Liver (tissue), 9 donors: ENCODE measurements around the gene EVA1B. TPM values are rescaled to one million over a fixed set of nuclear protein-coding genes. Genes with fewer than 3 reads are reported as not detected.

Experiments used
- DNase-seq: peaks from one replicate; pipeline ENCODE4 v3.0.0-alpha.2; 2017; ENCODE audit warnings: low spot score
- H3K27ac ChIP-seq, 2 donors: one replicate each; pipeline ENCODE4 v1.7.0; 2013; ENCODE audit warnings: inconsistent platforms in 2 of 2, low read length in 2 of 2, control low read depth in 1 of 2, low read depth in 1 of 2, mild to moderate bottlenecking in 1 of 2
- H3K27me3 ChIP-seq, 4 donors: one replicate each; pipeline versions ENCODE4 v1.6.1 to v1.7.0; 2013; ENCODE audit warnings: low read length in 3 of 4, inconsistent platforms in 1 of 4, mild to moderate bottlenecking in 1 of 4, moderate library complexity in 1 of 4; ENCODE audit not compliant: control insufficient read depth in 4 of 4, insufficient read depth in 4 of 4
- H3K36me3 ChIP-seq, 4 donors: one replicate each; pipeline versions ENCODE4 v1.6.1 to v1.7.0; 2013; ENCODE audit warnings: low read length in 3 of 4, mild to moderate bottlenecking in 3 of 4, low read depth in 1 of 4, moderate library complexity in 1 of 4; ENCODE audit not compliant: control insufficient read depth in 4 of 4, insufficient read depth in 3 of 4
- H3K4me1 ChIP-seq, 4 donors: one replicate each; pipeline versions ENCODE4 v1.6.1 to v1.7.0; 2013; ENCODE audit warnings: low read length in 3 of 4, mild to moderate bottlenecking in 3 of 4, moderate library complexity in 1 of 4; ENCODE audit not compliant: control insufficient read depth in 4 of 4, insufficient read depth in 4 of 4
- H3K4me3 ChIP-seq, 3 donors: one replicate each; pipeline versions ENCODE4 v1.6.1 to v1.7.0; 2013; ENCODE audit warnings: low read length in 3 of 3, control low read depth in 1 of 3, low read depth in 1 of 3, mild to moderate bottlenecking in 1 of 3
- H3K9ac ChIP-seq, 2 donors: one replicate each; pipeline ENCODE4 v1.7.0; 2013; ENCODE audit warnings: low read length in 2 of 2, mild to moderate bottlenecking in 2 of 2, moderate library complexity in 2 of 2, control low read depth in 1 of 2, low read depth in 1 of 2
- H3K9me3 ChIP-seq, 4 donors: one replicate each; pipeline versions ENCODE4 v1.6.1 to v1.7.0; 2013; ENCODE audit warnings: low read length in 3 of 4; ENCODE audit not compliant: control insufficient read depth in 4 of 4
- ATF3 ChIP-seq: IDR thresholded peaks from 2 replicates; pipeline ENCODE4 v1.6.1; 2016; ENCODE audit warnings: antibody characterized with exemption
- CTCF ChIP-seq: fragments of 150-350 bp; IDR thresholded peaks from 2 replicates; pipeline ENCODE4 v1.5.1; 2017; ENCODE audit warnings: improper control_type of control experiment, low read depth, low read length; ENCODE audit not compliant: missing input control
- EGR1 ChIP-seq, 2 donors: IDR thresholded peaks; 2 replicates each; pipeline ENCODE4 v1.6.1; 2016 to 2018; ENCODE audit warnings: antibody characterized with exemption in 2 of 2, low read depth in 2 of 2
- FOXA1 ChIP-seq: IDR thresholded peaks from 2 replicates; pipeline ENCODE4 v1.6.1; 2016; ENCODE audit warnings: antibody characterized with exemption
- FOXA2 ChIP-seq: IDR thresholded peaks from 2 replicates; pipeline ENCODE4 v1.6.1; 2016; ENCODE audit warnings: antibody characterized with exemption
- GABPA ChIP-seq, 2 donors: IDR thresholded peaks in 1 of 2; conservative IDR thresholded peaks in 1 of 2; 2 replicates each; pipeline ENCODE4 v1.6.1; 2016; ENCODE audit warnings: antibody characterized with exemption in 2 of 2, mild to moderate bottlenecking in 1 of 2, moderate library complexity in 1 of 2
- HNF4A ChIP-seq, 2 donors: conservative IDR thresholded peaks; 2 replicates each; pipeline ENCODE4 v1.6.1; 2016; ENCODE audit warnings: antibody characterized with exemption in 2 of 2, mild to moderate bottlenecking in 2 of 2
- HNF4G ChIP-seq: IDR thresholded peaks from 2 replicates; pipeline ENCODE4 v1.6.1; 2016; ENCODE audit warnings: antibody characterized with exemption
- JUND ChIP-seq, 2 donors: IDR thresholded peaks; 2 replicates each; pipeline ENCODE4 v1.6.1; 2016; ENCODE audit warnings: antibody characterized with exemption in 2 of 2
- MAX ChIP-seq: IDR thresholded peaks from 2 replicates; pipeline ENCODE4 v1.6.1; 2016; ENCODE audit warnings: antibody characterized with exemption
- NR2F2 ChIP-seq: IDR thresholded peaks from 2 replicates; pipeline ENCODE4 v1.6.1; 2016; ENCODE audit warnings: antibody characterized with exemption
- RAD21 ChIP-seq, 2 donors: IDR thresholded peaks; 2 replicates each; pipeline ENCODE4 v1.6.1; 2016; ENCODE audit warnings: antibody characterized with exemption in 2 of 2, mild to moderate bottlenecking in 2 of 2
- REST ChIP-seq: IDR thresholded peaks from 2 replicates; pipeline ENCODE4 v1.6.1; 2016; ENCODE audit warnings: antibody characterized with exemption, mild to moderate bottlenecking
- RXRA ChIP-seq, 2 donors: IDR thresholded peaks; 2 replicates each; pipeline ENCODE4 v1.6.1; 2017 to 2018; ENCODE audit warnings: antibody characterized with exemption in 2 of 2, mild to moderate bottlenecking in 1 of 2
- SP1 ChIP-seq: IDR thresholded peaks from 2 replicates; pipeline ENCODE4 v1.6.1; 2018; ENCODE audit warnings: antibody characterized with exemption, mild to moderate bottlenecking
- TAF1 ChIP-seq: conservative IDR thresholded peaks from 2 replicates; pipeline ENCODE4 v1.6.1; 2016; ENCODE audit warnings: antibody characterized with exemption, mild to moderate bottlenecking
- YY1 ChIP-seq: IDR thresholded peaks from 2 replicates; pipeline ENCODE4 v1.6.1; 2016; ENCODE audit warnings: antibody characterized with exemption, mild to moderate bottlenecking
- ZBTB33 ChIP-seq: IDR thresholded peaks from 2 replicates; pipeline ENCODE4 v1.6.1; 2016; ENCODE audit warnings: antibody characterized with exemption
- WGBS: extraction: QIAGEN DNeasy Blood & Tissue Kit; methylation state at CpG from one replicate; pipeline ENCODE4 v1.1.7; 2013; 5-methylcytosine and 5-hydroxymethylcytosine counted together
- polyA plus RNA-seq, 2 donors: library from polyadenylated mRNA; stranded (reverse) in 1 of 2; unstranded in 1 of 2; fragments of 200-250 nt in 1 of 2; fragments of >200 nt in 1 of 2; fragmentation: Nextera tagmentation in 1 of 2; extraction: Ambion mirVana in 1 of 2; gene quantifications; one replicate each; pipeline versions ENCODE4 v1.2.1 to v1.2.3, GENCODE V29; 2013 to 2015
- total RNA-seq, 2 donors: library from RNA; depleted of rRNA; stranded (reverse); fragments of >200 nt; gene quantifications; one replicate each; pipeline ENCODE4 v1.2.3, GENCODE V29; 2014
- donor health status: healthy.
- donor health status: healthy.
- donor health status: healthy.
- donor health status: healthy.
- donor health status: healthy.

Gene EVA1B
- total and polyA plus RNA-seq, 4 donors, result 3.3 to 22.7 (median 8.4) TPM

- peaks cover 18 to 48% (median 41%) of the 10 kb centered on the region in 4 donors for H3K36me3 ChIP-seq
- no peaks in the 10 kb centered on the region for H3K27me3 ChIP-seq
- no peak overlapping the region for H3K4me3 ChIP-seq
- DNase-seq, result no peak
- H3K9ac ChIP-seq, result no peak overlapping the region
- H3K27ac ChIP-seq, result no peak overlapping the region
- peaks cover 3 to 15% (median 11%) of the 10 kb centered on the region in 4 donors for H3K4me1 ChIP-seq
- no peak for TF ChIP-seq EGR1 (IDR thresholded peaks at IDR 0.05; ENCODE audit: low read depth in 2 of 2)
- TF ChIP-seq CTCF, result no peak
- no peak for TF ChIP-seq GABPA (IDR thresholded peaks at IDR 0.05 in 1 of 2, conservative IDR thresholded peaks at IDR 0.05 in 1 of 2)
- no peak for TF ChIP-seq HNF4G
- TF ChIP-seq RXRA (IDR thresholded peaks at IDR 0.05), result no peak
- no peak for TF ChIP-seq TAF1
- TF ChIP-seq FOXA2, result no peak
- no peak for TF ChIP-seq SP1
- TF ChIP-seq ATF3, result no peak
- TF ChIP-seq YY1, result no peak
- no peak for TF ChIP-seq ZBTB33
- TF ChIP-seq REST, result no peak
- no peak for TF ChIP-seq RAD21 (IDR thresholded peaks at IDR 0.05)
- no peak for TF ChIP-seq MAX
- TF ChIP-seq HNF4A (conservative IDR thresholded peaks at IDR 0.05), result no peak
- TF ChIP-seq NR2F2, result no peak
- H3K9me3 ChIP-seq, result no peaks in the 10 kb centered on the region
- WGBS, result 83% methylated on average over 5 of the region's 5 CpGs
These were observed 20.2 kb downstream of the EVA1B start for GRCh38 chr1:36303244-36303643.

DNA sequence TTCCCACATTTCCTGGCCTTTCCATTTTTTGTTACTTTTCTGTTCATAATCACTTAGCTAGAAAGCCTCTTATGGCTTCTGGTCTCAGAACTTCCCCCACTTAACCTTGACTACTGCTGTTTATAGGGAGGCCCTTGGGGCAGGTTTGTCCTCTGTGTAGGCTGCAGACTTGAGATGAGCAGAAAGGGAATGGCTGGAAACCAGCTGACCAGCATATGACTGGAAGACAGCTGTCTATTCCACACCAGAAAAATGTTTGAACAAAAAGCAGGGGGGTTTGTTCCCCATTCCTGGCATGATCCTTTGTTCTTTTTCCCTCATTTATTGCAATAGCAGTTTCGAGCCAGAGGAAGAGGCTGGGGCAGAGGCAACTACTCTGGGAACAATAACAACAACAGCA lies 22.2 kb downstream of the EVA1B start:
- H3K36me3 ChIP-seq, result peaks cover 18 to 63% (median 52%) of the 10 kb centered on the region in 4 donors
- no peak for DNase-seq
- no peaks in the 10 kb centered on the region for H3K27me3 ChIP-seq
- WGBS, result 83% methylated on average over 1 of the region's 1 CpG
- H3K9ac ChIP-seq, result no peak overlapping the region
- H3K4me1 ChIP-seq, result peaks cover 3 to 9% (median 7%) of the 10 kb centered on the region in 4 donors
- no peak overlapping the region for H3K4me3 ChIP-seq
- no peaks in the 10 kb centered on the region for H3K9me3 ChIP-seq
- H3K27ac ChIP-seq, result no peak overlapping the region
- TF ChIP-seq JUND (IDR thresholded peaks at IDR 0.05), result no peak
- TF ChIP-seq EGR1 (IDR thresholded peaks at IDR 0.05; ENCODE audit: low read depth in 2 of 2), result no peak
- TF ChIP-seq RXRA (IDR thresholded peaks at IDR 0.05), result no peak
- no peak for TF ChIP-seq GABPA (IDR thresholded peaks at IDR 0.05 in 1 of 2, conservative IDR thresholded peaks at IDR 0.05 in 1 of 2)
- TF ChIP-seq RAD21 (IDR thresholded peaks at IDR 0.05), result no peak
- TF ChIP-seq HNF4A (conservative IDR thresholded peaks at IDR 0.05), result no peak
- no peak for TF ChIP-seq TAF1
- no peak for TF ChIP-seq REST
- TF ChIP-seq ZBTB33, result no peak
- TF ChIP-seq FOXA2, result no peak
- no peak for TF ChIP-seq NR2F2
- no peak for TF ChIP-seq FOXA1
